SK-N-SH (cell line): Measurements from ENCODE around the gene RPP14. TPM values are rescaled to one million over a fixed set of nuclear protein-coding genes. Genes with fewer than 3 reads are reported as not detected.

Experiments
- CTCF ChIA-PET: fragments of 300-600, 350-600 bp; formaldehyde crosslinking; extraction: SDS; loops from one replicate; lab custom pipeline; 2021; lab: Yijun Ruan, JAX
- POLR2A ChIA-PET: fragments of 350-600 bp; sonication (Branson Sonifier 250); formaldehyde crosslinking; extraction: SDS; loops from one replicate; lab custom pipeline; 2020; ENCODE audit warnings: antibody characterized with exemption, inconsistent platforms; lab: Yijun Ruan, JAX
- DNase-seq: peaks from one replicate; pipeline ENCODE4 v3.0.0; 2012
- H2AFZ ChIP-seq: fragments of 200-600 bp; sonication (generic); 2 replicates; pipeline ENCODE4 v1.8.1; 2016; ENCODE audit warnings: antibody characterized with exemption, mild to moderate bottlenecking, low read depth
- H3F3A ChIP-seq: fragments of 200-600 bp; sonication (generic); replicated peaks from 2 replicates; pipeline ENCODE3; 2016; ENCODE audit warnings: antibody characterized with exemption, mild to moderate bottlenecking; ENCODE audit not compliant: insufficient read depth
- H3K27ac ChIP-seq, 2 experiments: fragments of 200-500 bp in 1 of 2; fragments of 200-600 bp in 1 of 2; sonication (Bioruptor generic) in 1 of 2; sonication (generic), shearing (Covaris generic) in 1 of 2; 2 replicates each; pipeline versions ENCODE4 v1.5.1 to v1.6.1; 2014 to 2016; ENCODE audit warnings: low read depth in 2 of 2, inconsistent platforms in 1 of 2, low read length in 1 of 2, mild to moderate bottlenecking in 1 of 2, mixed read lengths in 1 of 2
- H3K27me3 ChIP-seq: fragments of 200-600 bp; sonication (generic), shearing (Covaris generic); 2 replicates; pipeline ENCODE4 v1.6.1; 2016; ENCODE audit warnings: mixed run types; ENCODE audit not compliant: insufficient read depth
- H3K36me3 ChIP-seq, 2 experiments: fragments of 200-500 bp in 1 of 2; fragments of 200-600 bp in 1 of 2; sonication (Bioruptor generic) in 1 of 2; sonication (generic) in 1 of 2; replicated peaks in 1 of 2; 2 replicates each; pipeline versions ENCODE3 to v1.5.1; 2014 to 2016; ENCODE audit warnings: low read length in 1 of 2, mild to moderate bottlenecking in 1 of 2; ENCODE audit not compliant: insufficient read depth in 2 of 2, control insufficient read depth in 1 of 2
- H3K4me1 ChIP-seq, 2 experiments: fragments of 200-500 bp in 1 of 2; fragments of 200-600 bp in 1 of 2; sonication (Bioruptor generic) in 1 of 2; sonication (generic), shearing (Covaris generic) in 1 of 2; 2 replicates each; pipeline versions ENCODE4 v1.5.1 to v1.6.1; 2014 to 2016; ENCODE audit warnings: low read depth in 1 of 2, low read length in 1 of 2, mixed run types in 1 of 2; ENCODE audit not compliant: insufficient read depth in 2 of 2, control insufficient read depth in 1 of 2
- H3K4me2 ChIP-seq: fragments of 200-600 bp; sonication (generic), shearing (Covaris generic); 2 replicates; pipeline ENCODE4 v1.6.1; 2017; ENCODE audit warnings: mixed run types
- H3K4me3 ChIP-seq, 2 experiments: fragments of 200-500 bp in 1 of 2; fragments of 200-600 bp in 1 of 2; sonication (Bioruptor generic) in 1 of 2; sonication (generic), shearing (Covaris generic) in 1 of 2; 2 replicates each; pipeline versions ENCODE4 v1.5.1 to v1.8.1; 2014 to 2016; ENCODE audit warnings: low read depth in 2 of 2, inconsistent platforms in 1 of 2, low read length in 1 of 2, mild to moderate bottlenecking in 1 of 2, mixed read lengths in 1 of 2, moderate library complexity in 1 of 2
- H3K79me2 ChIP-seq: fragments of 200-600 bp; sonication (generic); 2 replicates; pipeline ENCODE4 v1.8.1; 2017; ENCODE audit warnings: mild to moderate bottlenecking; ENCODE audit not compliant: insufficient read depth
- H3K9ac ChIP-seq: fragments of 200-600 bp; sonication (generic); 2 replicates; pipeline ENCODE4 v1.6.1; 2017; ENCODE audit warnings: mixed run types
- H3K9me2 ChIP-seq: fragments of 200-600 bp; sonication (generic); 2 replicates; pipeline ENCODE4 v1.6.1; 2017; ENCODE audit warnings: mixed run types
- H3K9me3 ChIP-seq: fragments of 200-600 bp; sonication (generic); 2 replicates; pipeline ENCODE4 v1.6.1; 2017; ENCODE audit warnings: mixed run types, mild to moderate bottlenecking, moderate library complexity
- H4K20me1 ChIP-seq: fragments of 200-600 bp; sonication (generic); 2 replicates; pipeline ENCODE4 v1.6.1; 2017; ENCODE audit warnings: mild to moderate bottlenecking, mixed run types; ENCODE audit not compliant: insufficient read depth
- EZH2phosphoT487 ChIP-seq: fragments of 200-600 bp; sonication (generic); IDR thresholded peaks from 2 replicates; pipeline ENCODE4 v1.6.1; 2017; ENCODE audit warnings: low read depth, mixed run types, mild to moderate bottlenecking, antibody characterized with exemption, moderate library complexity, borderline replicate concordance
- FOSL2 ChIP-seq: IDR thresholded peaks from 2 replicates; pipeline ENCODE4 v1.4.0; 2012; ENCODE audit warnings: low read depth, mild to moderate bottlenecking, moderate library complexity, borderline replicate concordance
- FOXM1 ChIP-seq: IDR thresholded peaks from 2 replicates; pipeline ENCODE4 v1.4.0; 2012; ENCODE audit warnings: low read depth, mild to moderate bottlenecking
- GABPA ChIP-seq: IDR thresholded peaks from 2 replicates; pipeline ENCODE4 v1.4.0; 2012; ENCODE audit warnings: low read depth, mild to moderate bottlenecking
- GATA2 ChIP-seq: sonication (generic); formaldehyde crosslinking; IDR thresholded peaks from 2 replicates; pipeline ENCODE4 v1.5.0; 2020; ENCODE audit warnings: mild to moderate bottlenecking, missing genetic modification reagents
- JUND ChIP-seq: IDR thresholded peaks from 2 replicates; pipeline ENCODE4 v1.4.0; 2012
- MAX ChIP-seq: IDR thresholded peaks from 2 replicates; pipeline ENCODE4 v1.4.0; 2012; ENCODE audit warnings: low read depth
- MEF2A ChIP-seq: IDR thresholded peaks from 2 replicates; pipeline ENCODE4 v1.4.0; 2012; ENCODE audit warnings: low read depth, borderline replicate concordance
- NRF1 ChIP-seq: IDR thresholded peaks from 2 replicates; pipeline ENCODE4 v1.6.1; 2012; ENCODE audit warnings: low read depth, mild to moderate bottlenecking, low read length
- RXRA ChIP-seq: IDR thresholded peaks from 2 replicates; pipeline ENCODE4 v1.4.0; 2012; ENCODE audit warnings: low read depth, mild to moderate bottlenecking, borderline replicate concordance
- SIN3A ChIP-seq: IDR thresholded peaks from 2 replicates; pipeline ENCODE4 v1.6.1; 2012; ENCODE audit warnings: low read depth, mild to moderate bottlenecking, low read length, moderate library complexity, borderline replicate concordance
- USF1 ChIP-seq: IDR thresholded peaks from 2 replicates; pipeline ENCODE4 v1.4.0; 2012; ENCODE audit warnings: low read depth, borderline replicate concordance
- YY1 ChIP-seq: IDR thresholded peaks from 2 replicates; pipeline ENCODE4 v1.4.0; 2012; ENCODE audit warnings: low read depth, mild to moderate bottlenecking
- WGBS: methylation state at CpG from one replicate; pipeline ENCODE4 v1.1.6; 2017; ENCODE audit warnings: low lambda C conversion rate; 5-methylcytosine and 5-hydroxymethylcytosine counted together
- polyA plus RNA-seq, 3 experiments: library from polyadenylated mRNA; depleted of rRNA; stranded (reverse); fragments of >200 nt; gene quantifications; 2 replicates each; pipeline ENCODE4 v1.2.3, GENCODE V29; 2012
- TF ChIP-seq, protein P1 (sequence below): fragments of 150-350 bp; IDR thresholded peaks from 2 replicates; pipeline ENCODE4 v1.6.1; 2017; ENCODE audit warnings: antibody characterized with exemption, low read length, low read depth, borderline replicate concordance

The RPP14 gene
- polyA plus RNA-seq, 1 of the 3 experiments (the other 2 are of a cell fraction) = 8.3 TPM

DNA sequence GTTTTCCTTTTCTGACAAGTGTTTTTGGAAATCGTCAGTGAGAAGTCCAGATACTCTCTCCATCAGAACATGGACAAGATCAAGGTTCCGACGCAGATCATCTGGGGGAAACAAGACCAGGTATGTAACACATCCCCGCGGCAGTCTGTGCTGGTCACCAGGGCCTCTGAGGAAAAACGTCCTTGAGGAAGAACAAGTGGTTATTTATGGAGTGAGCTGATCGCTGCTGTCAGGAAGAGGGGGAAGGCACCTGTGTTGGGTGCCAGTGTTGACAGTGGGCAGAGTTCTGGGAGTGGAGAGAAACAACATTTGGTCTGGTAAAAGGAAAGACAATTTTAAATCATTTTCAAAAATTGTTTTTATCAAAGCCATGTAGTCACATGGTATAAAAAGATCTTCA is 20.7 kb upstream of the RPP14 start (continued):
- no peak for TF ChIP-seq MAX

GRCh38 chr3:58287354-58287753 is 18.7 kb upstream of the RPP14 start:
- Histone ChIP-seq H3F3A (no peaks in the 10 kb centered on the region), H2AFZ (no peak overlapping the region), H3K9me2 (no peaks in the 10 kb centered on the region), H3K4me3 (no peak overlapping the region), H3K9me3 (no peaks in the 10 kb centered on the region), H3K36me3 (peaks cover 0 to 6% of the 10 kb centered on the region in 2 experiments), H3K27me3 (no peaks in the 10 kb centered on the region), H3K4me2 (no peak overlapping the region), H3K79me2 (no peaks in the 10 kb centered on the region), H3K27ac (no peak overlapping the region), H3K9ac (no peak overlapping the region), H3K4me1 (no peaks in the 10 kb centered on the region), H4K20me1 (no peaks in the 10 kb centered on the region)
- DNase-seq = no peak
- WGBS = 91% methylated on average over 6 of the region's 6 CpGs
- ChIA-PET POLR2A (no interaction called here), CTCF (interaction anchor here (0.9 kb wide), 1 partner anchor 110 kb away, joined by 4 read pairs; no protein-coding TSS in a partner anchor)
- no peak for TF ChIP-seq JUND
- TF ChIP-seq GATA2 (CRISPR knock-in tag) = no peak
- TF ChIP-seq, protein P1, sequence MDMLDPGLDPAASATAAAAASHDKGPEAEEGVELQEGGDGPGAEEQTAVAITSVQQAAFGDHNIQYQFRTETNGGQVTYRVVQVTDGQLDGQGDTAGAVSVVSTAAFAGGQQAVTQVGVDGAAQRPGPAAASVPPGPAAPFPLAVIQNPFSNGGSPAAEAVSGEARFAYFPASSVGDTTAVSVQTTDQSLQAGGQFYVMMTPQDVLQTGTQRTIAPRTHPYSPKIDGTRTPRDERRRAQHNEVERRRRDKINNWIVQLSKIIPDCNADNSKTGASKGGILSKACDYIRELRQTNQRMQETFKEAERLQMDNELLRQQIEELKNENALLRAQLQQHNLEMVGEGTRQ = no peak
- no peak for TF ChIP-seq SIN3A
- TF ChIP-seq RXRA = no peak
- no peak for TF ChIP-seq FOSL2
- no peak for TF ChIP-seq GABPA
- TF ChIP-seq YY1 = no peak
- TF ChIP-seq EZH2phosphoT487 = no peak
- no peak for TF ChIP-seq MAX
- TF ChIP-seq MEF2A = no peak
- TF ChIP-seq NRF1 = no peak
- no peak for TF ChIP-seq USF1
- no peak for TF ChIP-seq FOXM1
